PC-3 (cell line): Measurements from ENCODE around the gene SCYGR8.

Experiments used
- CTCF ChIP-seq: fragments of 300-600 bp; sonication (generic); conservative IDR thresholded peaks from 2 replicates; pipeline ENCODE4 v1.5.1; 2017; ENCODE audit warnings: antibody characterized with exemption, low read depth, mild to moderate bottlenecking, low read length
- EZH2 ChIP-seq: fragments of 300-600 bp; sonication (generic); IDR thresholded peaks from one replicate; pipeline ENCODE4 v1.6.1; 2017; ENCODE audit warnings: antibody characterized with exemption, mild to moderate bottlenecking, low read length; ENCODE audit not compliant: unreplicated experiment

- peak; percentile 66 for TF ChIP-seq CTCF
- no peak for TF ChIP-seq EZH2
Measured at GRCh38 chr2:227748079-227748478, 2.4 kb downstream of the SCYGR8 start.
